GM18951 (cell line): ENCODE data around the gene OS9.
"Not testable (repeated sequence)": the region's sequence is repeated elsewhere in the genome, so short reads cannot be mapped to it uniquely, and the experiment has no call there.

ENCODE experiments used
- POLR2A ChIP-seq: IDR thresholded peaks from 4 replicates; pipeline ENCODE4 v1.6.1; 2011; ENCODE audit warnings: mild to moderate bottlenecking; ENCODE audit not compliant: insufficient read length, insufficient read depth; ENCODE audit errors: extremely low read depth
- in situ Hi-C: fragments of 300-500 bp; cut with MboI; formaldehyde crosslinking; loops from one replicate; pipeline ENCODE4 v1.12.0; 2022; ENCODE audit warnings: low sequenced_read_pairs, mixed read lengths, inconsistent platforms; ENCODE audit not compliant: unreplicated experiment

The OS9 gene

DNA sequence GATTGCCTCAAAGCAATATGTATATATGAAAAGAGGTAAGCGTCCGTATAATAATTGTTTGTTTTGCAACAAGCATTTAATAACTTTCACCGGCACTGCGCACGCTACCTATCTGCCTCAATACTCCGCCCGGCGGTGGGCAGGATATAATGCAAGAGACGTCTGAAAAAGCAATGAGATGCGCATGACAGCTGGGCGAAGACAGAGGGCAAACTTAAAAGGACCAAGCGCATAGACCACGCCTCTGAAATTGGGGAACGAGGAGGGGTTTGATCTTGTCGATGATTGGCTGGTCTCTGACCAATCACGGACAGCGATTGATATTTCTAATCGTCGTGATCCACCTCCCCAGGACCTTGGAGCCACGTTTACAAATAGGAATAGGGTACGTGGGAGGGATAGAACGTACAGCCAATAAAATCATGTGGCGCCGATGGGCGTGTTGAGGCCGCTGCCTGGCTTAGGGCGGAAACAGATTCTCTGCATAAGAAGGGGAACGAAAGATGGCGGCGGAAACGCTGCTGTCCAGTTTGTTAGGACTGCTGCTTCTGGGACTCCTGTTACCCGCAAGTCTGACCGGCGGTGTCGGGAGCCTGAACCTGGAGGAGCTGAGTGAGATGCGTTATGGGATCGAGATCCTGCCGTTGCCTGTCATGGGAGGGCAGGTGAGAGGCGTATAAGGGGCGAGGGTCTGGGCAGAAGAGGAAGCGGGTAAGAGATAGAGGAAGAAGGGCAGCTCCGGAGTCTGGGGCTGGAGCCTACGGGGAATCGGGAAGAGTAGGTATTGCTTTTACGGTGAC is at the start of gene OS9:
OS9 (plus strand) TSS at position 474 of the 800 bp plus-strand sequence; CDS start at position 504, 30 bp downstream.
- TF ChIP-seq POLR2A: peak; percentile 92
- in situ Hi-C loops: no loop called here

DNA sequence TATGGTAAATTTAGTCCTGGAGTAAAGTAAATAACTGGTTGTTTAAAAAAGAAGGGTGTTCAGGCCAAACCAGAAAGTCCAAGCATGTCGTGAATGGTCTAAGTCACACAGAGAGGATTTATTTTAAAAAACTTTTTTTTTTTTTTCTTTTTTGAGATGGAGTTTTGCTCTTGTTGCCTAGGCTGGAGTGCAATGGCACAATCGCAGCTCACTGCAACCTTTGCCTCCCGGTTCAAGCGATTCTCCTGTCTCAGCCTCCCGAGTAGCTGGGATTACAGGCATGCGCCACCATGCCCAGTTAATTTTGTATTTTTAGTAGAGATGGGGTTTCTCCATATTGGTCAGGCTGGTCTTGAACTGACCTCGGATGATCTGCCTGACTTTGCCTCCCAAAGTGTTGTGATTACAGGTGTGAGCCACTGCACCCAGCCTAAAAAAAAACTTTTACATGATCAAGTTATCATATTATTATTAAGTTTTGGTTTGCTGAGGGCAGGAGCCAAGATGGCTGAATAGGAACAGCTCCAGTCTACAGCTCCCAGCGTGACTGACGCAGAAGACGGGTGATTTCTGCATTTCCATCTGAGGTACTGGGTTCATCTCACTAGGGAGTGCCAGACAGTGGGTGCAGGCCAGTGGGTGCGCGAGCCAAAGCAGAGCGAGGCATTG is 47.8 kb upstream of the OS9 start:
- in situ Hi-C loops: not testable (repeated sequence)

GRCh38 chr12:57646659-57647049 is 47.3 kb upstream of the OS9 start:
- in situ Hi-C loops: not testable (repeated sequence)

DNA sequence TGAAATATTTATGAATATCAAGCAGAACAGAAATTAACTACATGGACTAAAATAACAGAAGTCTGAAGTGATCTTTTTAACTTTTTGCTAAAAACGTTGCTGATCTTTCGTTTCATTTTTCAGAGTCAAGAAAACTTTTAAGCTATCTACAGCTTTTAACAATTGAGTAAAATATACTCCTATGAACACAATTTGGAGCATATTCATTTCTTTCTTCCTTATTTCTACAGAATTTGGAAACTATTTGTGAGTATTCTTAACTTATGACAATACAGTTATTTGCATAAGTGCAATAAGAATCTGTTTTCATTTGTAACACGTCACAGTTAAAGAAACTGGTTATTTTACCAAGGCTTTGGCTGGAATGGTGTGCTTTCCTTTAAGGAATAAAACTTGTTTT is 39.9 kb upstream of the OS9 start:
- in situ Hi-C loops: no loop called here
- TF ChIP-seq POLR2A: no peak

- in situ Hi-C loops: no loop called here
- no peak for TF ChIP-seq POLR2A
Measured at GRCh38 chr12:57655541-57656240, 38.2 kb upstream of the OS9 start.

GRCh38 chr12:57656408-57656807 is 37.5 kb upstream of the OS9 start:
- in situ Hi-C loops: not testable (repeated sequence)

DNA sequence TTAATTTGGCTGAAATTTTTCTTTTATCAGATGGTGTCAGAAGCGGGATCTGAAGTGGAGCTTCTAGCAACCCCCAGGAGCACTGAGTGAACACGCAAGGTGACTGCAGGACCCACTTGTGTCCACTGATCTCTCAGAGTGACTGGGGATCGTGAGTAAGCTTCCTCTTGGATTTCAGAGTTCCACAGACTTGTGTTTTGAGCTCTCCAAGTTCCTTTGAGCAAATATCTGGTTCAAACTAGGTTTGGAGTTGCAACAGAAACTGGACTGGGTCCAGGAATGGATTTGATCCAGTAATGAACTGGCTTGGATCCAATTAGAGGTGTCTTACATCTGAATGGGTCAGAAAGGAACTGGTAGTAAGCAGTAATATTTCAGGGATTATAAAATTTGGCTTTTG is 36.2 kb upstream of the OS9 start:
- no peak for TF ChIP-seq POLR2A
- in situ Hi-C loops: no loop called here

DNA sequence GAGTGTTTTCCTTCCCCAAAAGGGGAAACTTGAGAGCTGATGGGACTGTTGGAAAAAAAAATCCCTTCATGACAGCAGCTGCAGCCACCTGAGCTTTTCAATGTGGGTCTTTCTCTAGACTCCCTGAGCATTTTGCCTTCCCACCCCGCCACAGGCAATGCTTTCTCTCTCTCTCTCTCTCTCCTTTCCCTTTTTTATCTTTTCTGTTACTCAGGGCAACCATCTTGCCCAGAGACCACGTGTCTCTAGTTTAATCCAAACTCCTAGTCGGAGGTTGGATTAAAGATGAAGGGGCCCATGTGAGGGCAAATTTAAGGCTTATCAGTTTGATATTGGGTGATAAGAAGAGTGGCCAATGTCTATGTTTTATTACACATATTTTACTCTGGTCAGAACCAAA is 35.0 kb upstream of the OS9 start:
- TF ChIP-seq POLR2A: no peak
- in situ Hi-C loops: no loop called here

DNA sequence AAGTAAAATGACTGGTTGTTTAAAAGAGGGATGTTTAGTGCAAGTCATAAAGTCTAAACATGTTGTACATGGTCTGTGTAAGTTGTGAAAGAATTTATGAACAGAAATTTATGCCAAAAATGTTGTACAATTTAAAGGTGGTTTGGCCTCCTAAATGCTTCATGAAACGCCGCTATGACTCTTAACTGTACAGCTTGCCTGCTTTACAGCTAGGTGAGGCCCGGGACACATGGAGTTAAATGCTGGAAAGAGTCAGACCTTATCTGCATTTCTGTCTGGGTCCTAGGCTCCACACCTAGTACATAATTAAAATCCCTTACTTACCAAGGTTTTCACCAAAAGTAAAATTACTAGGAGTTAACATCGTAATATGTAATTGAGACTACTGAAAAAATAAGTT is 32.6 kb upstream of the OS9 start:
- TF ChIP-seq POLR2A: no peak

GRCh38 chr12:57665066-57665820 is 28.7 kb upstream of the OS9 start:
- in situ Hi-C loops: not testable (repeated sequence)

More for the DNA sequence above, 32.6 kb upstream of the OS9 start:
- in situ Hi-C loops: no loop called here

DNA sequence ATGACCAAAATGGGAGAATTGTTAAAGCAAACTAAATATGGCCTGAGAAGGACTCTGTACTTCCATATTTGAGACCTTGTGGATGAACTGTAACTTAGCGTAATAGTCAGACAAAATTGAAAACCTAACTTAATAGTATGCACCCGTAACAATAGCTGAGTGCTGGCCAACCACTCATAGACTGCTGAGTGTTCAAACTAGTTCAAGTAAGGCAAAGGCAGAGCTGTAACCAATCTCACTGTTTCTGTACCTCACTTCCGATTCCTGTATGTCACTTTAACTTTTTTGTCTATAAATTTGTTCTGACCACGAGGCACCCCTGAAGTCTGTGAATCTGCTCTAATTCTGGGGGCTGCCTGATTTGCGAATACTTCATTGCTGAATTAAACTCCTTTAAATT is 27.0 kb upstream of the OS9 start:
- in situ Hi-C loops: no loop called here
- no peak for TF ChIP-seq POLR2A

GRCh38 chr12:57669691-57670090 is 24.2 kb upstream of the OS9 start:
- in situ Hi-C loops: not testable (repeated sequence)

GRCh38 chr12:57671811-57672210 is 22.1 kb upstream of the OS9 start:
- in situ Hi-C loops: not testable (repeated sequence)

- in situ Hi-C loops: no loop called here
Measured at GRCh38 chr12:57672801-57673200, 21.1 kb upstream of the OS9 start.

More at GRCh38 chr12:57672801-57673200, 21.1 kb upstream of the OS9 start:
- TF ChIP-seq POLR2A: no peak
